B cell (primary cell): Measurements from ENCODE around the gene PRICKLE2.

Experiments used
- CTCF ChIP-seq: fragments of 200-600 bp; IDR thresholded peaks from one replicate; pipeline ENCODE4 v1.8.0; 2022; ENCODE audit warnings: antibody characterized with exemption, mild to moderate bottlenecking
- EZH2 ChIP-seq: IDR thresholded peaks from 2 replicates; pipeline ENCODE4 v1.6.1; 2012; ENCODE audit warnings: borderline replicate concordance, low read depth, mild to moderate bottlenecking, moderate library complexity, low read length; ENCODE audit not compliant: insufficient read depth, poor library complexity, severe bottlenecking

GRCh38 chr3:64251019-64251418 lies 25.8 kb upstream of the PRICKLE2 start:
- TF ChIP-seq CTCF: no peak
- TF ChIP-seq EZH2: no peak
